Measurements from ENCODE around the gene ITGA5. TPM values are rescaled to one million over a fixed set of nuclear protein-coding genes. Genes with fewer than 3 reads are reported as not detected.

The ITGA5 gene
- total and polyA plus RNA-seq, 9 of the 15 experiments (the other 6 are each of a cell fraction or from before 2014, with no cell fraction given): 9.1 to 82.1 (median 47.4) TPM

DNA sequence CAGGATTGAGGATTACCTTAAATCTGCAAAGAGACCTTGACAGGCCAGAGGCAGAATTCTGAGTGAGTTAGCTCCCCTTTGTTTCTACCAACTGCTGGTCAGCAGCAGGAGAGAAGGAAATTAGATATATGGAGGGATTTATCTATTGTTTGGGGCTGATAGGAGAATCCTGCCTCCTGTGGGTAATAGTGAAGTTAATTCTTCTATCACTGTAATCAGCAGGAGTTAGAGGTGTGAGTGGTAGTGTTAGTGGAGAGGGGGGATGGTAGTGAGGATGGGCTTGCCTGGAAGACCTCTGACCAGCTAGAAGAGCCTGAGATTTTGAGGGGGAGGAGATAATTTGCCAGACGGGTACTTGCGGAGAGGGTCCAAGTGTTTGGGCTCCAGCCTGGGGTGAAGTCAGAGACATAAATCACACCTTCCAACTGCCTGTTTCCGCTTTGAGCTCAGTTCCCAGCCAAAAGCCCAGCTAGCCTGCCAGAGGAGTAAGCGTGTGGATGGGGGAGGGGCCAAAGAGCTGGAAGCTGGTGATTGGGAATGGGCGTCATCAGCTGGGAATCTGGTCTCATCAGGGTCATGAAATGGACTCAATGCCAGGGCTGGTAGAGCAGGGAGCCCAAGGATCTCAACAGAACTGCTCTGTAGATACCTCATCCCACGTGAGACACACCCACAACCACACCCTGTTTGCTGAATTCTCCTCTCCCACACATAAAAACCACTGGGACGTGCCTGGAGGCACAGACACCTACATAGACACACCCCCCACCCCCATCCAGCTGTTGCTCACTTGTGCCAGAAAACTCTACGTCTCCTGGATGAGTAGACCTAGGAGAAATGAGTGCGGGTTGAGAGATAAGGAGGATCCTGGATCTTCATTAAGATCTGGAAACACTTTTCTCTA, 13.1 kb upstream of the ITGA5 start:
- Histone ChIP-seq H3K27me3 (ENCODE audit: control insufficient read depth in 2 of 2, insufficient read depth in 2 of 2, low read length in 2 of 2) (no peaks in the 10 kb centered on the region), H3K4me1 (replicated peaks in 1 of 2; ENCODE audit: control insufficient read depth in 2 of 2, insufficient read depth in 2 of 2, low read length in 2 of 2) (peaks cover 24 to 51% of the 10 kb centered on the region in 2 experiments), H3K79me2 (ENCODE audit: control insufficient read depth, insufficient read depth, low read length) (no peaks in the 10 kb centered on the region), H3K27ac (ENCODE audit: extremely low read depth, low read depth, low read length) (peak overlapping the region; percentile 29; the same call in 2 of the 3 replicates), H2AFZ (ENCODE audit: low read depth, low read length) (peak overlapping the region; percentile 15; the same call in 1 of the 2 replicates), H3K9me1 (ENCODE audit: control insufficient read depth, insufficient read depth, low read length) (no peaks in the 10 kb centered on the region), H4K20me1 (replicated peaks; ENCODE audit: control insufficient read depth, insufficient read depth, low read length) (no peaks in the 10 kb centered on the region), H3K9ac (ENCODE audit: insufficient read depth in 1 of 2, low read depth in 2 of 2, low read length in 2 of 2) (peak overlapping the region in 1 of 2 experiments; percentile 70; a peak in 2 of 4 replicates), H3K4me2 (ENCODE audit: insufficient read depth, low read length) (peak overlapping the region; percentile 73), H3K9me3 (replicated peaks; ENCODE audit: control insufficient read depth, insufficient read depth, low read depth, low read length) (no peaks in the 10 kb centered on the region), H3K36me3 (ENCODE audit: control insufficient read depth, insufficient read depth, low read length) (no peaks in the 10 kb centered on the region), H3K4me3 (no peak overlapping the region)
- POLR2A ChIA-PET: interaction anchor here (0.6 to 3.9 kb wide), 12 partner anchors 12 to 240 kb away, joined by 3 to 18 read pairs (median 4); partner anchors contain the start of gene ITGA5
- WGBS (ENCODE audit: insufficient coverage, low coverage, missing lambda C conversion rate): 2% methylated on average over 9 of the region's 9 CpGs
- in situ Hi-C loops (cut with MboI) (no loop called here), intact Hi-C loops (cut with micrococcal nuclease) (loop anchor here (2.0 kb wide), 1 partner anchor 13 kb away; the partner anchor contains the start of gene ITGA5)
- peak; percentile 84 for FAIRE-seq
- peak; percentile 71 to 89 (median 86) for DNase-seq (ENCODE audit: extremely low read depth in 1 of 4, low spot score in 3 of 4)
- CTCF ChIA-PET (ENCODE audit: low intra/inter-chr PET ratio): no interaction called here
- peak; percentile 83 for ATAC-seq
- no TSS peak for BruUV-seq (replicated peaks)
- TF ChIP-seq RFX1 (IDR thresholded peaks at IDR 0.05): no peak
- no peak for TF ChIP-seq ZBTB8A (IDR thresholded peaks at IDR 0.05; ENCODE audit: partially characterized antibody)
- no peak for TF ChIP-seq ETV6 (IDR thresholded peaks at IDR 0.05; ENCODE audit: borderline replicate concordance in 1 of 2, low read depth in 2 of 2, low read length in 1 of 2)
- no peak for TF ChIP-seq ETV6 (CRISPR knock-in tag; IDR thresholded peaks at IDR 0.05; ENCODE audit: borderline replicate concordance)
- TF ChIP-seq ATF4 (CRISPR knock-in tag; IDR thresholded peaks at IDR 0.05): no peak
- peak; percentile 47; the same call in 1 of the 2 replicates for TF ChIP-seq POLR2AphosphoS5 (IDR thresholded peaks at IDR 0.05; ENCODE audit: control insufficient read depth, insufficient read depth, low read depth, low read length)
- TF ChIP-seq ILF3 (IDR thresholded peaks at IDR 0.05; ENCODE audit: borderline replicate concordance): no peak
- no peak for TF ChIP-seq BRCA1 (IDR thresholded peaks at IDR 0.05)
- TF ChIP-seq BRCA1 (CRISPR knock-in tag; IDR thresholded peaks at IDR 0.05): no peak
